ENCODE data around the gene ZNF384. TPM values are rescaled to one million over a fixed set of nuclear protein-coding genes. Genes with fewer than 3 reads are reported as not detected.

ZNF384 gene
- polyA plus RNA-seq, 4 donors, result 75.9 to 87.8 (median 84.9) TPM

DNA sequence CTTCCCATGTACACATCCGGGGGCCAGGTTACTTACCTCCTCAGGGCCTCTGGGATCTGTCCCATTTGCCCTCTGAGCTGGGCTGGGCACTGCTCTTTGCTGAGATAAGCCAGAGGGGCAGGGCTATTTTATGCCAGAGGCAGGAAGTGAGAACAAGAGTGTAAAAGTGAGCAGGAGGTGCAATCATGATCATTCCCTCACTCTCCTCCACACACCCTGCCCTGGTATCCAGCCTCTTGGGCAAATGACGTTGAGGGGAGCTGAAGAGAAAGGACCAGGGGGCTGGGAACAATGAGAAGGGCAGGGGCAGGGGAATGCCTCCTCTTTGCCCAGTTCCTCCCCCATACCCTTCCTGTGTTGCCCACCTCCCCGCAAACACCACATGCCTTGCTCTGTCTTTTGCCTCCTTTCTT lies 57.6 kb downstream of the ZNF384 start:
- DNase-seq (ENCODE audit: low read depth in 4 of 4, low spot score in 3 of 4), result no peak

DNA sequence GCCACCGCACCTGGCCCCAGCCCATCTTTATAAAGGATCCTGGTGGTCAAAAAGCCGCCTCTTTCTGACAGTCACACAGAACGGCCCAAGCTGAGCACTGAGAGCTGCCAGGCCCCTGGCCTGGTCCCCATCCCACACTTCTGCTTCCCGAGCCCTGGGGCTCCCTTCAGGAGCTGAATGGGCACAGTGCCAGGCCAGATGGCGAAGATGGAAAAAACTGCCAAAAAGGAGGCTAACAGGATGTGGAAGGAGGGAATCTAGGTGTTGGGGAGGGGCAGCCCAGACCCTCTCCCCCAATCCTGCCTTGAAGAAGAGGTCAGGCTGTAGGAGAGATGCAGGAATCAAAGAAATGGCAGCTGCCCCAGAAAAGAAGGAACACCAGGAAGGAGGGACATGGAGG lies 58.4 kb downstream of the ZNF384 start:
- no peak for DNase-seq (ENCODE audit: low read depth in 4 of 4, low spot score in 3 of 4)

DNA sequence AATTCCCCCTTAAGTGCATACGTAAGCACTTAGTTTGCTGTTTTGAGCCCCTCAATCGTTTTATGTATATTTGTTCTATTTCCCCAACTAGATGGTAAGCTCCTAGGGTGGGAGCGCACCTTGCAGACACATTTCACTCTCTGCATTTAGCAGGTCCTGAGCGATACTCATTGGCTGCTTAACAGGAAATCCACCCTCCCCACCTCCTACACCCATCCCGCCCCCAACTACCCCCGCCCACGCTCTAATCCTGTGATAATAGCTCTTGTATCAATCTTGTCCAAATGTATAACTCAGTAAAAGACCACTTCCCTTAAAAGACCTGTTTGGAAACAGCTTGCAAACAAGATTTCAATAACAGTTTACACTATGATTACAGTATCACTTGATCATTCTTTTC lies 61.6 kb downstream of the ZNF384 start:
- DNase-seq (ENCODE audit: low read depth in 4 of 4, low spot score in 3 of 4), result no peak

DNA sequence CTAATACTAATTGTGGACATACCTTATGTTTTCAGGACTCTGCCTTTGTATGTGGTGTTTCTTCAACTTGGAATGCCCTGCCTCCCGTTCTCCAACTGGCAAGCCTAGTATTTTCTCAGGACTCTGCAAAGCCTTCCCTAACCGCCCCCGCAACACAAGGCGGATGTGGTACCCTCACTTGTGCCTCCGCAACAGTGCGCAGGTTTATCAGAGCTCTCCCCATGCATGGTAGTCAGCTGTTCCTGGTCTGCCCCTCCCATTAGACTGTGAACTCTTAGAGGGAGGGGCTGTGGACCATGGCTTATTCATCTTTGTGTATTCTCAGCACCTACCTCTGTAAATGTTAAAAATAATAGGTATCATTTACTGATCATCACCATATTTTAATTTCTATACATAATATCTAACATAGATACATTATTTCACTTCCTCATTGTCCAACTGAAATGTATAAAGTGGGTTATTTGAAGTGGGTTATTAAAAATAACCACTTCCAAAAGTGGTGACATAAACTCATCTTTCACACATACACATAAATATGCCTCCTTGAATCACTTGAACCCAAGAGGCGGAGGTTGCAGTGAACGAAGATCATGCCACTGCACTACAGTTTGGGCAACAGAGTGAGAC lies 62.4 kb downstream of the ZNF384 start:
- DNase-seq (ENCODE audit: low read depth in 4 of 4, low spot score in 3 of 4), result no peak

DNA sequence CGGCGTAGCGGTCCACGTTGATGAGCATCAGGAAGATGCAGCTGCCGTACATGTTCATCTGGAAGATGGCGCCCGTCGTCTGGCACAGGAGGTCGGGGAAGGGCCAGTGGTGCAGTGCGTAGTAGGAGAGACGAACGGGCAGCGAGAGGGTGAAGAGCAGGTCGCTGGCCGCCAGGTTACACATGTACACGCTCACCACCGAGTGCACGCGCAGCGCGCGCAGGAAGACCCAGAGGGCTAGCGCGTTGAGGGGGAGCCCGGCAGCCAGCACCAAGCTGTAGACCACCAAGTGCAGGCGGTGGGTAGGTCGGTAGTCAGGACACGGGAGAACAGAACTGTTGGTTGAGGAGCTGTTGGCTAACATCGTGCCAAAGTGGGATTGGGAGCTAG lies 68.3 kb downstream of the ZNF384 start:
- no peak for DNase-seq (ENCODE audit: low read depth in 4 of 4, low spot score in 3 of 4)

DNA sequence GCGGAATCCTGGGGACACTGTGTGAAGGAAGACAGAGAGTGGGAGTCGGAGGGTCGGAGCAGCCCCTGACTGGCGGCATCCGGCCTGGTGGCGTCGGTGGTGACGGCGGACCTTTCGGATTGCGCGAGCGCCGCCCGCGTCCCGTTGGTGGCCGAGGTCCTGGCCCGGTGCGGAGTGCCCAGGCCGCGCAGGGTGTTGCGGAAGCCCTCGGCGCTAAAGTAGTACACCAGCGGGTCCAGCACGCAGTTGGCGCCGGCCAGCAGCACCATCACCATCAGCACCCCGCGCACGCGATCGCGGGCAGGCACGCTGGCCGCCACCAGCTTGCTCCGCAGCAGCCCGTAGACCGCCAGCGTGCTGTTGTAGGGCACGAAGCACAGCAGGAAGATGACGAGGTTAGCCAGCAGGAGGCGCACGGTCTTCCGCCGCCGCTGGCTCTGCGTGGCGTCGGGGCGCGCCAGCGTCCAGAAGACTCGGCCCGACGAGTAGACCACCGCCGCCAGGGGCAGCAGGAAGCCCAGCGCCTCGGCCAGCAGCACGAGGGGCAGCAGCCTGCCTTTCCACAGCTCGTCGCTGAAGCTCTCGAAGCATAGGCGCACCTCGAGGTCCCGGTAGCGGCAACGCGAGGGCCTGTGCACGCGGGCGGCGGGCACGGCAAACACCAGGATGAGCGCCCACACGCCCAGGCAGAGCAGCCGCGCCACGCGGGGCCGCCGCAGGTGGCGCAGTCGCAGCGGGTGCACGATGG lies 68.9 kb downstream of the ZNF384 start:
- no peak for DNase-seq (ENCODE audit: low read depth in 4 of 4, low spot score in 3 of 4)

DNA sequence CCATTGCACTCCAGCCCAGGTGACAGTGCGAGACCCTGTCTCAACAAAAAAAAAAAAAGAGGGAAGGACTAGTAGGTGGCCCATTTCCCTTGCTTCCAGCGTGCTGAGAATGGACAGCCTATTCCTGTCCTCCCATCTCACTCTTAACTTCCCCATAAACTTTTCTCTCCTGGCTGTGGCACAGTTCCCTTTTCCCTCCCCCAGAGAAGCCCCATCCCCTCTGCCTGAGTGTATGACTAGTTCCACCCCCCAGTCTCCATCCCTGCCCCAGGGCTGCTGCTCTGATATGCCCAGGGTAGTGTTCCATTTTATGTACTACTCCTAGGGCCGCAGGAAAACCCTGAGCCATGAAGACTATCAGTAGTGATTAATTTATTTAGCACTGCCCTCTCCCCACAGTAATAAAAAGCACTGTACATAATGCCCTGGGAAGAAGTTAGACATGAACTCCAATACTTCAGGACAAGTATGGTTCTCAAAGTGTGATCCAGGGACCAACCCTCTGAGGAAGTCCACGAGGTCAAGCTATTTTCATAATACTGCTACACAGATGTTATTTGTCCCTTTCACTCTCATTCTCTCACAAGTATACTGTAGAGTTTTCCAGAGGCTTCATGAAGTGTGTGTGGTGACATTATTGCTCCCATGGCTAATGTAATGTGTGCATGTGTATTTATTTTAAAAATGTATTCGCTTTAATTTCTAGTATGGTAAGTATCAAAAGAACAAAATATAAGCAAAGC lies 70.5 kb downstream of the ZNF384 start:
- no peak for DNase-seq (ENCODE audit: low read depth in 4 of 4, low spot score in 3 of 4)

Other genes starting within 250 kb of the ZNF384 start
- gene CD27, start 244.4 kb downstream of the ZNF384 start, polyA plus RNA-seq (ENCODE audit: insufficient read length in 4 of 4), result 1 to 10 TPM in 2 of 4 donors, under 1 TPM in 2; 0.62 to 1.3 (median 1.00) TPM
- gene TAPBPL, start 237.3 kb downstream of the ZNF384 start, polyA plus RNA-seq (ENCODE audit: insufficient read length in 4 of 4), result 10 to 100 TPM; 16.1 to 19.8 (median 18.7) TPM
- gene VAMP1, start 218.7 kb downstream of the ZNF384 start, polyA plus RNA-seq (ENCODE audit: insufficient read length in 4 of 4), result 10 to 100 TPM in 2 of 4 donors, 1 to 10 TPM in 2; 8.0 to 11.6 (median 10.1) TPM
- 100 to 1,000 TPM; 179 to 191 (median 185) TPM for gene MRPL51, start 196.1 kb downstream of the ZNF384 start, polyA plus RNA-seq (ENCODE audit: insufficient read length in 4 of 4)
- 10 to 100 TPM; 57.5 to 62.5 (median 59.9) TPM for gene NCAPD2, start 195.3 kb downstream of the ZNF384 start, polyA plus RNA-seq (ENCODE audit: insufficient read length in 4 of 4)
- 1,000 to 10,000 TPM; 1,811 to 2,323 (median 1,879) TPM for gene GAPDH, start 154.9 kb downstream of the ZNF384 start, polyA plus RNA-seq (ENCODE audit: insufficient read length in 4 of 4)
- 10 to 100 TPM; 12.1 to 16.5 (median 14.0) TPM for gene IFFO1, start 133.3 kb downstream of the ZNF384 start, polyA plus RNA-seq (ENCODE audit: insufficient read length in 4 of 4)
- 10 to 100 TPM; 22.8 to 26.9 (median 23.9) TPM for gene NOP2, start 121.1 kb downstream of the ZNF384 start, polyA plus RNA-seq (ENCODE audit: insufficient read length in 4 of 4)
- 100 to 1,000 TPM; 267 to 304 (median 280) TPM for gene CHD4, start 82.0 kb downstream of the ZNF384 start, polyA plus RNA-seq (ENCODE audit: insufficient read length in 4 of 4)
- 1 to 10 TPM; 1.0 to 1.8 (median 1.4) TPM for gene LPAR5, start 53.4 kb downstream of the ZNF384 start, polyA plus RNA-seq (ENCODE audit: insufficient read length in 4 of 4)
- 1 to 10 TPM; 4.2 to 6.9 (median 5.6) TPM for gene ACRBP, start 41.9 kb downstream of the ZNF384 start, polyA plus RNA-seq (ENCODE audit: insufficient read length in 4 of 4)
- gene ING4, start 26.3 kb downstream of the ZNF384 start, polyA plus RNA-seq (ENCODE audit: insufficient read length in 4 of 4), result 100 to 1,000 TPM; 117 to 136 (median 120) TPM
- gene PIANP, start 11.4 kb upstream of the ZNF384 start, polyA plus RNA-seq (ENCODE audit: insufficient read length in 4 of 4), result 10 to 100 TPM; 11.2 to 16.7 (median 11.3) TPM
- gene COPS7A, start 34.7 kb upstream of the ZNF384 start, polyA plus RNA-seq (ENCODE audit: insufficient read length in 4 of 4), result 10 to 100 TPM; 66.4 to 74.5 (median 69.6) TPM
- gene MLF2, start 63.8 kb upstream of the ZNF384 start, polyA plus RNA-seq (ENCODE audit: insufficient read length in 4 of 4), result 100 to 1,000 TPM; 205 to 257 (median 211) TPM
- 100 to 1,000 TPM; 540 to 611 (median 577) TPM for gene PTMS, start 77.0 kb upstream of the ZNF384 start, polyA plus RNA-seq (ENCODE audit: insufficient read length in 4 of 4)
- gene LAG3, start 83.1 kb upstream of the ZNF384 start, polyA plus RNA-seq (ENCODE audit: insufficient read length in 4 of 4), result 1 to 10 TPM; 1.6 to 1.9 (median 1.7) TPM
- gene CD4, start 100.2 kb upstream of the ZNF384 start, polyA plus RNA-seq (ENCODE audit: insufficient read length in 4 of 4), result 10 to 100 TPM; 29.9 to 33.8 (median 31.2) TPM
- gene GPR162, start 132.4 kb upstream of the ZNF384 start, polyA plus RNA-seq (ENCODE audit: insufficient read length in 4 of 4), result 10 to 100 TPM; 24.6 to 41.9 (median 29.4) TPM
- 10 to 100 TPM; 24.5 to 37.1 (median 29.3) TPM for gene P3H3, start 139.0 kb upstream of the ZNF384 start, polyA plus RNA-seq (ENCODE audit: insufficient read length in 4 of 4)
- gene GNB3, start 151.6 kb upstream of the ZNF384 start, polyA plus RNA-seq (ENCODE audit: insufficient read length in 4 of 4), result 1 to 10 TPM; 5.0 to 7.5 (median 5.5) TPM
- 10 to 100 TPM; 25.2 to 26.9 (median 25.8) TPM for gene CDCA3, start 161.9 kb upstream of the ZNF384 start, polyA plus RNA-seq (ENCODE audit: insufficient read length in 4 of 4)
- 10 to 100 TPM; 56.5 to 71.2 (median 61.1) TPM for gene USP5, start 162.8 kb upstream of the ZNF384 start, polyA plus RNA-seq (ENCODE audit: insufficient read length in 4 of 4)
- gene TPI1, start 178.2 kb upstream of the ZNF384 start, polyA plus RNA-seq (ENCODE audit: insufficient read length in 4 of 4), result 100 to 1,000 TPM; 570 to 637 (median 589) TPM
- 10 to 100 TPM; 10.1 to 15.0 (median 11.8) TPM for gene SPSB2, start 183.9 kb upstream of the ZNF384 start, polyA plus RNA-seq (ENCODE audit: insufficient read length in 4 of 4)
- 10 to 100 TPM; 15.0 to 20.1 (median 17.8) TPM for gene LRRC23, start 215.4 kb upstream of the ZNF384 start, polyA plus RNA-seq (ENCODE audit: insufficient read length in 4 of 4)
- 10 to 100 TPM; 12.1 to 15.7 (median 13.0) TPM for gene ENO2, start 225.2 kb upstream of the ZNF384 start, polyA plus RNA-seq (ENCODE audit: insufficient read length in 4 of 4)
- gene ATN1, start 238.6 kb upstream of the ZNF384 start, polyA plus RNA-seq (ENCODE audit: insufficient read length in 4 of 4), result 100 to 1,000 TPM; 103 to 136 (median 119) TPM